ENCODE results near the gene PYM1.
"Not testable (repeated sequence)": the region's sequence is repeated elsewhere in the genome, so short reads cannot be mapped to it uniquely, and the experiment has no call there.

Gene PYM1

GRCh38 chr12:55940065-55940732 is 12.5 kb upstream of the PYM1 start:
- peak; percentile 65 to 71 for DNase-seq (ENCODE audit: low read depth in 2 of 2, low spot score in 1 of 2)

GRCh38 chr12:55938826-55939501 is 11.3 kb upstream of the PYM1 start:
- no peak for DNase-seq (ENCODE audit: low read depth in 2 of 2, low spot score in 1 of 2)

- DNase-seq (ENCODE audit: low read depth in 2 of 2, low spot score in 1 of 2): no peak
These were observed 10.3 kb upstream of the PYM1 start for GRCh38 chr12:55937981-55938380.

- no peak for DNase-seq (ENCODE audit: low read depth in 2 of 2, low spot score in 1 of 2)
These were observed 8.1 kb upstream of the PYM1 start for GRCh38 chr12:55935738-55936151.

GRCh38 chr12:55934773-55935172 is 7.1 kb upstream of the PYM1 start:
- no peak for DNase-seq (ENCODE audit: low read depth in 2 of 2, low spot score in 1 of 2)

GRCh38 chr12:55933799-55934742 is 6.4 kb upstream of the PYM1 start:
- DNase-seq (ENCODE audit: low read depth in 2 of 2, low spot score in 1 of 2): no peak

- DNase-seq (ENCODE audit: low read depth in 2 of 2, low spot score in 1 of 2): no peak
These were observed 5.6 kb upstream of the PYM1 start for GRCh38 chr12:55933169-55933798.

GRCh38 chr12:55932551-55932910 is 4.8 kb upstream of the PYM1 start:
- no peak for DNase-seq (ENCODE audit: low read depth in 2 of 2, low spot score in 1 of 2)

- DNase-seq (ENCODE audit: low read depth in 2 of 2, low spot score in 1 of 2): no peak
These were observed 4.3 kb upstream of the PYM1 start for GRCh38 chr12:55931780-55932550.

GRCh38 chr12:55931317-55931779 is 3.7 kb upstream of the PYM1 start:
- no peak for DNase-seq (ENCODE audit: low read depth in 2 of 2, low spot score in 1 of 2)

- no peak for DNase-seq (ENCODE audit: low read depth in 2 of 2, low spot score in 1 of 2)
These were observed 3.1 kb upstream of the PYM1 start, which contains the start of gene DGKA for GRCh38 chr12:55930771-55931316. Gene DGKA, plus strand, starts transcription at chr12:55931162. Its CDS starts 5,342 bp downstream, at chr12:55936504.

- DNase-seq (ENCODE audit: low read depth in 2 of 2, low spot score in 1 of 2): peak in 1 of 2 donors; percentile 70
These were observed 1.7 kb upstream of the PYM1 start for GRCh38 chr12:55929306-55929791.

- peak; percentile 74 to 83 for DNase-seq (ENCODE audit: low read depth in 2 of 2, low spot score in 1 of 2)
These were observed 731 bp downstream of the PYM1 start for GRCh38 chr12:55926738-55927587.

GRCh38 chr12:55925870-55926737 is 1.6 kb downstream of the PYM1 start:
- DNase-seq (ENCODE audit: low read depth in 2 of 2, low spot score in 1 of 2): no peak

- no peak for DNase-seq (ENCODE audit: low read depth in 2 of 2, low spot score in 1 of 2)
These were observed 2.3 kb downstream of the PYM1 start for GRCh38 chr12:55925371-55925770.

- DNase-seq (ENCODE audit: low read depth in 2 of 2, low spot score in 1 of 2): not testable (repeated sequence)
These were observed 4.0 kb downstream of the PYM1 start for GRCh38 chr12:55923648-55924047.

GRCh38 chr12:55922126-55922525 is 5.6 kb downstream of the PYM1 start:
- no peak for DNase-seq (ENCODE audit: low read depth in 2 of 2, low spot score in 1 of 2)

GRCh38 chr12:55919032-55919431 is 8.7 kb downstream of the PYM1 start:
- DNase-seq (ENCODE audit: low read depth in 2 of 2, low spot score in 1 of 2): not testable (repeated sequence)

Data from stimulated activated CD8-positive, alpha-beta memory T cell treated with anti-CD3 and anti-CD28 coated beads, Interleukin-4, amount 100 ng/mL, for 1 hour (primary cell).